ENCODE data around the gene FGF22. TPM values are rescaled to one million over a fixed set of nuclear protein-coding genes. Genes with fewer than 3 reads are reported as not detected.
A peak's percentile ranks its signal among the peaks of the same experiment; 100 is the strongest.

FGF22 gene
- total RNA-seq, 1 donor from 2014 or later = 0.73 TPM

DNA sequence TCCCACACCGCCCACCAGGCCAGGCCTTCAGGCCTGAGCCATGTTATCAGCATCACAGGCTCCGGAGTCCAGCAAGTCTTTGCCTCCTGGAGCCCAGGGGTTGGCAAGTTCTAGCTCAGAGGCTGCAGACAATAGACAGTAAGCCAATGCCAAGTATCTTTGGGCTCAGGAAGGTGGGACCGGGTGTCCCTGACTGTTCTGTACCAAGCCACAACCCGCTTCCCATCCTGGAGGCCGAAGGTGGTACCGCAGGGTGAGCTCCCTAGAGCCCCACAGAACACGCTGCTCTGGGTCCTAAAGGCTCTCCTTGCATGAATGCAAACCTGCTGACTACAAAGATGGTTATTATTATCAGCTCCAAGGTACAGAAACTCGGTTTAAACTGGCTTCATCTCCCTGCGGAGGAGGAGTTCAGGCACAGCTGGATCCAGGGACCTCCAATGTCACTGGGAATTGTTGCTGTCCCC lies 31.0 kb downstream of the FGF22 start:
- Mint-ChIP-seq H3K27me3 (peaks cover 17% of the 10 kb centered on the region), H3K9me3 (no peaks in the 10 kb centered on the region), H3K4me3 (no peak overlapping the region), H3K36me3 (ENCODE audit: low read depth) (no peaks in the 10 kb centered on the region), H3K4me1 (peaks cover 4% of the 10 kb centered on the region), H3K27ac (no peak overlapping the region)
- TF ChIP-seq, protein P1, sequence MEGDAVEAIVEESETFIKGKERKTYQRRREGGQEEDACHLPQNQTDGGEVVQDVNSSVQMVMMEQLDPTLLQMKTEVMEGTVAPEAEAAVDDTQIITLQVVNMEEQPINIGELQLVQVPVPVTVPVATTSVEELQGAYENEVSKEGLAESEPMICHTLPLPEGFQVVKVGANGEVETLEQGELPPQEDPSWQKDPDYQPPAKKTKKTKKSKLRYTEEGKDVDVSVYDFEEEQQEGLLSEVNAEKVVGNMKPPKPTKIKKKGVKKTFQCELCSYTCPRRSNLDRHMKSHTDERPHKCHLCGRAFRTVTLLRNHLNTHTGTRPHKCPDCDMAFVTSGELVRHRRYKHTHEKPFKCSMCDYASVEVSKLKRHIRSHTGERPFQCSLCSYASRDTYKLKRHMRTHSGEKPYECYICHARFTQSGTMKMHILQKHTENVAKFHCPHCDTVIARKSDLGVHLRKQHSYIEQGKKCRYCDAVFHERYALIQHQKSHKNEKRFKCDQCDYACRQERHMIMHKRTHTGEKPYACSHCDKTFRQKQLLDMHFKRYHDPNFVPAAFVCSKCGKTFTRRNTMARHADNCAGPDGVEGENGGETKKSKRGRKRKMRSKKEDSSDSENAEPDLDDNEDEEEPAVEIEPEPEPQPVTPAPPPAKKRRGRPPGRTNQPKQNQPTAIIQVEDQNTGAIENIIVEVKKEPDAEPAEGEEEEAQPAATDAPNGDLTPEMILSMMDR (IDR thresholded peaks at IDR 0.05) = no peak
- POLR2A ChIA-PET = interaction anchor here (1.1 kb wide), 1 partner anchor 126 kb away, joined by 3 read pairs; no protein-coding TSS in a partner anchor
- ATAC-seq (ENCODE audit: low read depth) (no peak), DNase-seq (no peak)
- CTCF ChIA-PET = interaction anchor here (1.8 kb wide), 1 partner anchor 9 kb away, joined by 4 read pairs; no protein-coding TSS in a partner anchor
- intact Hi-C loops (cut with micrococcal nuclease) = no loop called here

- ATAC-seq (ENCODE audit: low read depth) (no peak), DNase-seq (no peak)
- Mint-ChIP-seq H3K9me3 (no peaks in the 10 kb centered on the region), H3K27me3 (peaks cover 16% of the 10 kb centered on the region), H3K36me3 (ENCODE audit: low read depth) (no peaks in the 10 kb centered on the region), H3K4me1 (peaks cover 8% of the 10 kb centered on the region), H3K27ac (no peak overlapping the region), H3K4me3 (no peak overlapping the region)
- CTCF ChIA-PET = no interaction called here
- intact Hi-C loops (cut with micrococcal nuclease) = no loop called here
- POLR2A ChIA-PET = no interaction called here
- TF ChIP-seq, protein P1 (IDR thresholded peaks at IDR 0.05) = no peak
Observed at GRCh38 chr19:674282-675151, 34.8 kb downstream of the FGF22 start.

DNA sequence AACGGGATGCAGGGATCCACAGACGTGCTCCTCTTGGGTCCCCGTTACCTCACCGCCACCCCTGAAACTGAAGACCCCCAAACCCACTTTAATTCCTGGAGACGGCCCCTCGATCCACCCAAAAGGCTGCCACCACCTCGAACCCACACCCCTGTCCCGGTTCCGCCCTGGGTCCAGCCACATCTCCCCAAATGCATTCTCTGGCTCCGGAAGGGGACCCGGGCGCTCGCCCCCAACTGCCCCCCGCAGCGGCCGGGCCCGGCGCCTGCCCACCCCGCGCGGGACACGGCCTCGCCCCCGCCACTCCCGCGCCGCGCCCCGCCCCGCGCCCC lies 36.3 kb downstream of the FGF22 start:
- intact Hi-C loops (cut with micrococcal nuclease) = no loop called here
- DNase-seq (no peak), ATAC-seq (ENCODE audit: low read depth) (no peak)
- Mint-ChIP-seq H3K27ac (no peak overlapping the region), H3K4me3 (no peak overlapping the region), H3K27me3 (peaks cover 16% of the 10 kb centered on the region), H3K9me3 (no peaks in the 10 kb centered on the region), H3K4me1 (peaks cover 13% of the 10 kb centered on the region), H3K36me3 (ENCODE audit: low read depth) (peaks cover 1% of the 10 kb centered on the region)
- POLR2A ChIA-PET = interaction anchor here (0.6 kb wide), 1 partner anchor 240 kb away, joined by 3 read pairs; no protein-coding TSS in a partner anchor
- TF ChIP-seq, protein P1 (IDR thresholded peaks at IDR 0.05) = no peak
- CTCF ChIA-PET = interaction anchor here (1.4 kb wide), 1 partner anchor 58 kb away, joined by 4 read pairs; no protein-coding TSS in a partner anchor

DNA sequence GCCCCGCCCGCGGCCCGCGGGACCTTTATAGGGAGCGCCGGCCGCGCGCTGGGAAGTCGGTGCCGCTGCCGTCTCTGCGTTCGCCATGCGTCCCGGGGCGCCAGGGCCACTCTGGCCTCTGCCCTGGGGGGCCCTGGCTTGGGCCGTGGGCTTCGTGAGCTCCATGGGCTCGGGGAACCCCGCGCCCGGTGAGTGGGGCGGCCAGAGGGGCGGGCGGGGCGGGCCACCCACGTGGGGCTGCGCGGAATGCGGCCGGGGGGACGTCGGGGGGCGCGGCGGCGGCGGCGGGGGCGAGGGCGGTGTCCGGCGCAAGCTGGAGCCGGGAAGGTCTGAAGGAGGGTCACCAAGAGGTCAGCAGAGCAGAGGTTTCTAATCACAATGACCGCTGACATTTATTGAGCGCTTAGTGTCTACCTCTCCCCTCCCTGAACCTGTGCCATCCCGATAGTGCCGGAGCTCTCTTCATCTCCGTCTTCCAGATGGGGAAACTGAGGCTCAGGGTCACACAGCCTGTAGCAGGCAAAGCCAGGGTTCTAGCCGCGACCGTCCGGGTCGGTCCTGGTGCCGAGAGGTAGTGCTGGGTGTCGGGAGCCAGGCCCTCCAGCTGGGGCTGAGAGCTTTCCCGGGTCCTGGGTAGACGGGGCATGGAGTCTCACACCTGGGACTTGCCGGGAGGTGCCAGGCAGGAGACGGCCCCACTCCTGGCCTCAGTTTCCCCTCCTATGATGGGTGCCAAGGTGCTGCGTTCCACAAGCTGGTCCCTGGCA lies 36.8 kb downstream of the FGF22 start, which contains the start of gene FSTL3:
Gene FSTL3, plus strand, starts transcription at position 54 of the 767 bp plus-strand sequence. Its CDS starts 32 bp downstream, at position 86.
- TF ChIP-seq, protein P1 (IDR thresholded peaks at IDR 0.05) = no peak
- Mint-ChIP-seq H3K9me3 (no peaks in the 10 kb centered on the region), H3K4me3 (peak within 1 kb of the TSS; percentile 25), H3K36me3 (ENCODE audit: low read depth) (peaks cover 1% of the 10 kb centered on the region), H3K4me1 (peaks cover 15% of the 10 kb centered on the region), H3K27me3 (peaks cover 16% of the 10 kb centered on the region), H3K27ac (no peak within 1 kb of the TSS)
- ATAC-seq (ENCODE audit: low read depth) = no peak
- DNase-seq = no peak
- CTCF ChIA-PET = interaction anchor here (1.4 kb wide), 1 partner anchor 58 kb away, joined by 4 read pairs; no protein-coding TSS in a partner anchor
- POLR2A ChIA-PET = interaction anchor here (0.6 to 0.8 kb wide), 2 partner anchors 13 to 240 kb away, joined by 3 to 4 read pairs; no protein-coding TSS in a partner anchor
- intact Hi-C loops (cut with micrococcal nuclease) = no loop called here
